HG03060 (cell line): ENCODE data around the gene ARHGEF12.

Source experiments
- ATAC-seq: cut with Tn5 transposase; IDR thresholded peaks from one replicate; pipeline ENCODE4 v1.9.1; 2021; ENCODE audit warnings: low read depth, moderate number of reproducible peaks; ENCODE audit not compliant: unreplicated experiment

ARHGEF12 gene

GRCh38 chr11:120339394-120339890 is 3.2 kb downstream of the ARHGEF12 start:
- ATAC-seq, result no peak

GRCh38 chr11:120340529-120340928 is 4.3 kb downstream of the ARHGEF12 start:
- no peak for ATAC-seq

- no peak for ATAC-seq
Observed at GRCh38 chr11:120342226-120342625, 6.0 kb downstream of the ARHGEF12 start.

- no peak for ATAC-seq
Observed at GRCh38 chr11:120342678-120343077, 6.5 kb downstream of the ARHGEF12 start.

- ATAC-seq, result peak; percentile 39
Observed at GRCh38 chr11:120343429-120343828, 7.2 kb downstream of the ARHGEF12 start.

- ATAC-seq, result peak; percentile 84
Observed at GRCh38 chr11:120344302-120345004, 8.2 kb downstream of the ARHGEF12 start.

GRCh38 chr11:120346233-120346632 is 10.0 kb downstream of the ARHGEF12 start:
- no peak for ATAC-seq

- ATAC-seq, result no peak
Observed at GRCh38 chr11:120350637-120351036, 14.4 kb downstream of the ARHGEF12 start.

GRCh38 chr11:120352405-120352804 is 16.2 kb downstream of the ARHGEF12 start:
- no peak for ATAC-seq

GRCh38 chr11:120354068-120354467 is 17.9 kb downstream of the ARHGEF12 start:
- ATAC-seq, result no peak

- no peak for ATAC-seq
Observed at GRCh38 chr11:120354779-120355178, 18.6 kb downstream of the ARHGEF12 start.

GRCh38 chr11:120357620-120358019 is 21.4 kb downstream of the ARHGEF12 start:
- ATAC-seq, result no peak

- ATAC-seq, result no peak
Observed at GRCh38 chr11:120358729-120359128, 22.5 kb downstream of the ARHGEF12 start.

GRCh38 chr11:120363436-120363835 is 27.2 kb downstream of the ARHGEF12 start:
- ATAC-seq, result no peak

- ATAC-seq, result no peak
Observed at GRCh38 chr11:120365512-120365911, 29.3 kb downstream of the ARHGEF12 start.

- ATAC-seq, result no peak
Observed at GRCh38 chr11:120372296-120372695, 36.1 kb downstream of the ARHGEF12 start.

- ATAC-seq, result no peak
Observed at GRCh38 chr11:120375076-120375475, 38.9 kb downstream of the ARHGEF12 start.

- ATAC-seq, result no peak
Observed at GRCh38 chr11:120376547-120377182, 40.5 kb downstream of the ARHGEF12 start.

GRCh38 chr11:120378474-120378873 is 42.3 kb downstream of the ARHGEF12 start:
- no peak for ATAC-seq

- no peak for ATAC-seq
Observed at GRCh38 chr11:120381401-120381800, 45.2 kb downstream of the ARHGEF12 start.

- ATAC-seq, result no peak
Observed at GRCh38 chr11:120383518-120384155, 47.4 kb downstream of the ARHGEF12 start.

- ATAC-seq, result no peak
Observed at GRCh38 chr11:120384476-120384875, 48.3 kb downstream of the ARHGEF12 start.
